Urinary bladder (tissue), 4 donors: ENCODE measurements around the gene ARSB. TPM values are rescaled to one million over a fixed set of nuclear protein-coding genes. Genes with fewer than 3 reads are reported as not detected.

Source experiments
- DNase-seq: peaks from one replicate; pipeline ENCODE4 v3.0.0-alpha.2; 2015; ENCODE audit errors: extremely low spot score
- H3K27ac ChIP-seq: one replicate; pipeline ENCODE4 v1.5.1; 2013; ENCODE audit warnings: low read depth, mild to moderate bottlenecking, moderate library complexity
- H3K36me3 ChIP-seq: one replicate; pipeline ENCODE4 v1.6.1; 2013; ENCODE audit warnings: mild to moderate bottlenecking, moderate library complexity; ENCODE audit not compliant: insufficient read depth
- H3K4me1 ChIP-seq: one replicate; pipeline ENCODE4 v1.6.1; 2013; ENCODE audit warnings: mild to moderate bottlenecking, moderate library complexity; ENCODE audit not compliant: insufficient read depth
- H3K4me3 ChIP-seq: one replicate; pipeline ENCODE4 v1.5.1; 2013; ENCODE audit warnings: low read depth, low read length
- WGBS: extraction: QIAGEN DNeasy Blood & Tissue Kit; methylation state at CpG from one replicate; pipeline ENCODE4 v1.1.7; 2013; 5-methylcytosine and 5-hydroxymethylcytosine counted together
- polyA plus RNA-seq: library from polyadenylated mRNA; stranded (reverse); fragments of 200-250 nt; gene quantifications from one replicate; pipeline ENCODE4 v1.2.3, GENCODE V29; 2013
- total RNA-seq: library from RNA; depleted of rRNA; stranded (reverse); fragments of >200 nt; gene quantifications from one replicate; pipeline ENCODE4 v1.2.3, GENCODE V29; 2014
- donor health status: healthy with polysubstance abuse.
- donor health status: healthy.

ARSB gene
- total and polyA plus RNA-seq, 2 donors = 7.6 to 27.0 TPM

GRCh38 chr5:78845470-78845869, 139.6 kb downstream of the ARSB start:
- H3K4me1 ChIP-seq = no peaks in the 10 kb centered on the region
- DNase-seq = no peak
- H3K36me3 ChIP-seq = peaks cover 1% of the 10 kb centered on the region
- no peak overlapping the region for H3K27ac ChIP-seq
- WGBS = 88% methylated on average over 3 of the region's 3 CpGs
- no peak overlapping the region for H3K4me3 ChIP-seq

- no peak overlapping the region for H3K27ac ChIP-seq
- H3K4me1 ChIP-seq = no peaks in the 10 kb centered on the region
- WGBS = 90% methylated on average over 1 of the region's 1 CpG
- DNase-seq = no peak
- H3K36me3 ChIP-seq = peaks cover 1% of the 10 kb centered on the region
- no peak overlapping the region for H3K4me3 ChIP-seq
Measured at GRCh38 chr5:78843436-78843835, 141.7 kb downstream of the ARSB start.

GRCh38 chr5:78841767-78842166, 143.3 kb downstream of the ARSB start:
- H3K27ac ChIP-seq = no peak overlapping the region
- H3K4me3 ChIP-seq = no peak overlapping the region
- peaks cover 1% of the 10 kb centered on the region for H3K36me3 ChIP-seq
- no peak for DNase-seq
- 85% methylated on average over 2 of the region's 2 CpGs for WGBS
- no peaks in the 10 kb centered on the region for H3K4me1 ChIP-seq

- no peak for DNase-seq
- Histone ChIP-seq H3K36me3 (no peaks in the 10 kb centered on the region), H3K4me3 (no peak overlapping the region), H3K27ac (no peak overlapping the region), H3K4me1 (no peaks in the 10 kb centered on the region)
- WGBS = 95% methylated on average over 3 of the region's 3 CpGs
Measured at GRCh38 chr5:78838753-78839152, 146.4 kb downstream of the ARSB start.

GRCh38 chr5:78837836-78838235, 147.3 kb downstream of the ARSB start:
- 80% methylated on average over 5 of the region's 5 CpGs for WGBS
- Histone ChIP-seq H3K27ac (no peak overlapping the region), H3K4me3 (no peak overlapping the region), H3K36me3 (no peaks in the 10 kb centered on the region), H3K4me1 (no peaks in the 10 kb centered on the region)
- DNase-seq = no peak

- Histone ChIP-seq H3K36me3 (no peaks in the 10 kb centered on the region), H3K4me3 (no peak overlapping the region), H3K27ac (no peak overlapping the region), H3K4me1 (no peaks in the 10 kb centered on the region)
- DNase-seq = no peak
- 97% methylated on average over 9 of the region's 9 CpGs for WGBS
Measured at GRCh38 chr5:78835176-78835575, 149.9 kb downstream of the ARSB start.

GRCh38 chr5:78833284-78833683, 151.8 kb downstream of the ARSB start:
- Histone ChIP-seq H3K36me3 (no peaks in the 10 kb centered on the region), H3K27ac (no peak overlapping the region), H3K4me1 (no peaks in the 10 kb centered on the region), H3K4me3 (no peak overlapping the region)
- 90% methylated on average over 3 of the region's 3 CpGs for WGBS
- no peak for DNase-seq

- H3K27ac ChIP-seq = no peak overlapping the region
- no peak for DNase-seq
- H3K4me3 ChIP-seq = no peak overlapping the region
- 48% methylated on average over 8 of the region's 8 CpGs for WGBS
- H3K36me3 ChIP-seq = no peaks in the 10 kb centered on the region
- no peaks in the 10 kb centered on the region for H3K4me1 ChIP-seq
Measured at GRCh38 chr5:78830528-78831046, 154.5 kb downstream of the ARSB start.

GRCh38 chr5:78829811-78830527, 155.1 kb downstream of the ARSB start:
- Histone ChIP-seq H3K27ac (no peak overlapping the region), H3K4me1 (no peaks in the 10 kb centered on the region), H3K36me3 (no peaks in the 10 kb centered on the region), H3K4me3 (no peak overlapping the region)
- DNase-seq = no peak
- WGBS = 43% methylated on average over 6 of the region's 6 CpGs

GRCh38 chr5:78827725-78828124, 157.4 kb downstream of the ARSB start:
- H3K4me3 ChIP-seq = no peak overlapping the region
- 70% methylated on average over 4 of the region's 4 CpGs for WGBS

GRCh38 chr5:78824831-78825281, 160.3 kb downstream of the ARSB start:
- no peak for DNase-seq
- 29% methylated on average over 2 of the region's 2 CpGs for whole genome bisulfite sequencing
- Histone ChIP-seq H3K4me1 (no peaks in the 10 kb centered on the region), H3K36me3 (peaks cover 2% of the 10 kb centered on the region), H3K4me3 (no peak overlapping the region), H3K27ac (no peak overlapping the region)

More at GRCh38 chr5:78827725-78828124, 157.4 kb downstream of the ARSB start:
- no peaks in the 10 kb centered on the region for H3K4me1 ChIP-seq
- H3K36me3 ChIP-seq = no peaks in the 10 kb centered on the region
- DNase-seq = no peak
- no peak overlapping the region for H3K27ac ChIP-seq

- Histone ChIP-seq H3K27ac (no peak overlapping the region), H3K36me3 (peaks cover 2% of the 10 kb centered on the region), H3K4me3 (no peak overlapping the region), H3K4me1 (no peaks in the 10 kb centered on the region)
- no peak for DNase-seq
- 97% methylated on average over 1 of the region's 1 CpG for WGBS
Measured at GRCh38 chr5:78823196-78823595, 161.9 kb downstream of the ARSB start.

GRCh38 chr5:78821536-78822021, 163.5 kb downstream of the ARSB start:
- WGBS = 83% methylated on average over 2 of the region's 2 CpGs
- Histone ChIP-seq H3K4me3 (no peak overlapping the region), H3K4me1 (no peaks in the 10 kb centered on the region), H3K27ac (no peak overlapping the region), H3K36me3 (peaks cover 2% of the 10 kb centered on the region)
- DNase-seq = no peak

GRCh38 chr5:78819707-78820106, 165.4 kb downstream of the ARSB start:
- Histone ChIP-seq H3K36me3 (peaks cover 2% of the 10 kb centered on the region), H3K27ac (no peak overlapping the region), H3K4me1 (no peaks in the 10 kb centered on the region), H3K4me3 (no peak overlapping the region)
- no peak for DNase-seq
- WGBS = 97% methylated on average over 1 of the region's 1 CpG
